Measurements from ENCODE around the gene PEF1.

PEF1 gene, protein sequence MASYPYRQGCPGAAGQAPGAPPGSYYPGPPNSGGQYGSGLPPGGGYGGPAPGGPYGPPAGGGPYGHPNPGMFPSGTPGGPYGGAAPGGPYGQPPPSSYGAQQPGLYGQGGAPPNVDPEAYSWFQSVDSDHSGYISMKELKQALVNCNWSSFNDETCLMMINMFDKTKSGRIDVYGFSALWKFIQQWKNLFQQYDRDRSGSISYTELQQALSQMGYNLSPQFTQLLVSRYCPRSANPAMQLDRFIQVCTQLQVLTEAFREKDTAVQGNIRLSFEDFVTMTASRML

DNA sequence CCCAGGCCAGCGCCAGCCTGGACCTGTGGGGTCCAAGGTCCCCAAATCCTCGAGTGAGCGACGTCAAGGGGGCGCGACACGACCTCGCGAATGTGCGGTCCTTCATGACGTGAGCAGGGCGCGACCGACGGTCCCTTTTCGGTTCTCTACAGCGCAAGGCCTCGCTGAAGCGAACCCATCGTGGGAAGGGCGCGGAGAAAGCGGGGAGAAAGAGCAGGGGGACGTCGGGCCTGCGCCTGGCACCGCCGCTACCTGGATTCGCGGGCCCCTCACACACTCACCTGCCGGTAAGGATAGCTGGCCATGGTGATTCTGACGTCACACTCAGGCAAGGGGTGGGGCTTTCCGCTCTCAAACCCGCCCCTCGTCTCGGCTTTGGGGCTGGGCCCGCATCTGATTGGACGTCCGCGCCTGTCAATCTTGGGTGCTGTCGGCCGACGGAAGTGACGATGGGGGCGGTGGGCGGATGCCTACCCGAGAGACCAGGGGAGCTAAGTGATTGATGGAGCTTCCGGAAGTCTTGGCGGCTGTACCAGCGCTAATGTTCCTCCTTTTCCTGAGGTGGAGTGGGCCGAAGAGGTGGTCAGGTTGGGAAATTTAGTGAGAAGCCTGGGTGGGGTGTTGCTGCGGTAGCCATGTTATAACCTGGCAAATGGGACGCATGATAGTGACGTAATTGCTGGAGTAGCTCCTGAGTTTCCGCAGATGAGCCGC, at the start of gene PEF1:
PEF1 (minus strand) TSS at position 317 of the 714 bp plus-strand sequence; CDS start at position 305, 12 bp downstream.
- DNase-seq: peak; percentile 99

DNA sequence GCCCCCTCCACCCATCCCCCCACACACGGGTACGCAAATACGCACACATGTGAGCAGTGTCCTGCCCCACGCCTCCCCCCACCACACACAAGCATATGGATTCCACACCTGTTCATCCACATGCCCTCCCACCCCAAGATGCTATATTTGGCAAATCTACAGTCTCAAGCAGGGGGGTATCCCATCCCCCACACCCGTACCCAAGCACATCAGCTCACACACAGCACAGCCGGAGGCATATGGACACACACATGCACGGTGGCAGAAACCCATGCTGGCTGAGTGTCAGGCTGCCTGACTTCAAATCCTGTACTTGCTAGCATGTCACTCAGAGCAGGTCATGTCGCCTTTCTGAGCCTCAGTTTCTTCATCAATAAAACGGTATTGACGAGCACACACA, 48.6 kb upstream of the PEF1 start:
- DNase-seq: no peak

DNA sequence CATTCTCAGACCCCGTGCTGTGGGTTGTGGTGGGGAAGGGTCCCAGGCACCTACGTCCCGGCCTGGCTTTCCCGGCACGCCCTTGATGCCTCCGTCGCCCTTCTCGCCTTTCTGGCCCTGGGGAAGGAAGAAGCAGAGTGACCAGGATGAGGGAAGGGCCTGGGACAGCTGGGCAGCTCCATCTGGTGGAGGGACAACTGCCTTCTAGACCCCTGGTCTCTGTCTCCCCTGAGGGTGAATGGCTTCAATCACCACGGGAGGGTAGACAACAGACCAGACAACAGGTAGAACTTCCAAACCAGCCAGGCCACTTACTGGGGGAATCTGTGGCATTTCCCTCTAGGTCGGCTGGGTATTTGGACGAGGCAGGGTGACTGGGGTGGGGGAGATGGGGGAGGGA, 47.3 kb upstream of the PEF1 start:
- DNase-seq: no peak

DNA sequence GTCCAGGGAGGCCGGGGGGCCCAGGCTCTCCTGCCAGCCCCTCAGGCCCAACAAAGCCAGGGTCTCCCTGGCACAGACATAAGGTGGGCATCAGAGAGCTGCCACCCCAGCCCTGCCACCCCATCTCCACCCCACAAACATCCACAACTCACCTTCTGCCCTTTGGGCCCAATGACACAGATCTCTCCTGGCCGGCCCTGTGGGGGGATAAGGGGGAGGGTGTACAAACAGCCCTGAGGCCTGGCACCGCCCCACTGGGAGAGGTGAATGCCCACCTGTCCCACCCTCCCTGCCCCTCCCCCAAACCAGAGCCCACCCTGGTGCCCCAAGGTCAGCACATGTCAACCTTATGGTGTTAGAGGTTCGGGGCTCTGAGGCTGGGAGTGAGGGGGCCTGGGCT, 46.8 kb upstream of the PEF1 start:
- no peak for DNase-seq

DNA sequence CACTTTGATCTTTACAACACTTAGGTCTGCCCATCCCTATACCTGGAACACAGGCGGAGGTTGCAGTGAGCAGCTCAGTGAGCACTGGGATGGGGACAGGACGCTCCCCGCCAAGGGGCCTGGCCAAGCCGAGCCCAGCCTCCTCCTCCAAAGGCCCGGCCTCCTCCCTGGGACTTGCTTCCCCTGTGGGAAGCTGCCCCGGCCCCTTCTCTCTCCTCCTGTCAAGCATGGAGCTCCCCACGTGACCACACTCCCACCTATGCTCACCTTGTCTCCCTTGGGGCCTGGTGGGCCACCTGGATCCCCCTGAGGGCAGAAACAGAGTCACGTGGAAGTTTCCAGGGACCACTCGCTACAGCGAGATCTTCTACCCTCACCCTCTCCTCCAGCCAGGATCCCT, 46.2 kb upstream of the PEF1 start:
- no peak for DNase-seq

DNA sequence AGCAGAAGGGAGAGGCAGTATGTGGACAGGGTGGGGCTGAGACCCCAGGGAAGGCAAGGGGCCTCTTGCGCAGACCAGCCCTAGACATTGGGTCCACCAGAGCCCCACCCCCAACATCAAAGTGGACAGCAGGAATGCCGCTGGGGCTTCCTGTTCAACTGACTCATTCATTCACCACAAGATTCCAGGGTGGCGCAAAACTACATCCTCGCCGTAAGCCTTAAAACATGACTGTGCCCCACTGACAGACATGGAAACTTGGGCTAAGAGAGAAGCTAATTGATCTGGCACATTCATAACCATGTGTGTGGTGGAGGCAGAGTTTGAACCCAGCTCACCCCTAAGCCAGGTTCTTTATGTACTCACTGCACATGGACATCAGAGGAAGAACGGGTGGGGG, 45.2 kb upstream of the PEF1 start:
- DNase-seq: no peak

DNA sequence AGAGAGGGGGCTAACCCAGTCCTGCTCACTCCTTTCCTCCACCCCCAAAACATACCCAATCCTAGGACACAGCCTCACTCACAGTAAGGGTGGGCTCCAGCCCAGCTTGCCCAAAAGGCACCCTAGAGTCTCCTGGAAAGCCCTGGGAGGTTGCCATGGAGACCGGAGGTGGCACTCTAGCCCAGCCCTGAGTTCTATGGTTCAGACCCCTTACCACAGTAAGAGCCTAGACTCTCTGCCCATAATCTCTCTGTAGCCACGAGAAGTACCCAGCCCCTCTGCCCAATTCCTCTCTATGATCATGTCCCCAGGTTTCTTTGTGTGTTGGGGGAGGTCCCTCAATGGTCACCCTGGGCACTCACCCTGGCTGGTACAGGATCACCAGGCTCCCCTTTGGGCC, 44.7 kb upstream of the PEF1 start:
- no peak for DNase-seq

DNA sequence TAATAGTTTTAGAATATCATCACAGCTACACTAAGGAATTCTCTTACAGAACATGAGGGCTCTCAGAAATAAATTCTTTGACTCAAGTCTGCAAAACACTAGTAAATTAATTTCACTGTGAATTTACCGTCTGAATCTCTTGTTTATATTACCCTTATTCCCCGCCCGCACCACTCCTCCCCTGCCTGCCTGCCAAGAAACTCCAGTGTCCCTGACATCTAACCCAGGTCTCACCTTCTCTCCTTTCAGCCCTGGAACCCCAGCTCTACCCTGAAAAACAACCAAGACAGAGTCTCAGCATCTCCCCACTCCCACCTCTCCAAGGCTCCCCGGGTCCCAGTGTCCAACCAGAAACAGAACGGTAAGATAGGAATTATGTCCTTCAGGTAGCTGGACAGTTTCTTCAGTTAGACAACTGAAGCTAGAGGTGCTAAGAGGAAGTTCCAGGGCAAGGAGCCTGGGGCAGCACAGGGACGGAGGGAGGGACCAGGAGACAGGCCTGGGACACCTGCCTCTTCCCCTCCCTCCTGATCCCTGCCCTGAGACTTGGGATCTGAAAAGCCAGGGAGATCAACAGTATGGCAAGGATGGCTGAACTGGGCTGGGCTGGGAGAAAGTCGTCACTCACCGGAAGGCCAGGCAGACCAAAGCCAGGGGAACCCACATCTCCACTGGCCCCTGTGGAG, 43.7 kb upstream of the PEF1 start:
- DNase-seq: no peak

DNA sequence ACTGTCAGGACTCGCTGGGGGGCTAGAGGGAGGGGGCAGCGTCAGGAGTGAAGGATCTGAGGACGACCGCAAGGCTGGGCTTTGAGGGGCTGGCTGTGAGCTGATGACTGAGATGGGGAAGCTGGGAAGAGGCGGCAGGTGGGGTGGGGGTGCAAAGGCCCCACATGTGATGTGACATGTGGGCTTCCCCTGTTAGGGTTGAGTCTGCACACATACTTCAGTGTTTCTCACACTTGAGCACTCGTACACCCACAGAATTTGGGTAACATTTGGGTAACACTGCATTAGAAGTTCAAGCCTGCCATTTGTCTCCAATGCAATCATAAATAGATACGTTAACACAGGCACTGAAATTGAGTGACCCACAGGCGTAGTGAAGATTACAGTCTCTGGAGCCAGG, 42.9 kb upstream of the PEF1 start:
- no peak for DNase-seq

DNA sequence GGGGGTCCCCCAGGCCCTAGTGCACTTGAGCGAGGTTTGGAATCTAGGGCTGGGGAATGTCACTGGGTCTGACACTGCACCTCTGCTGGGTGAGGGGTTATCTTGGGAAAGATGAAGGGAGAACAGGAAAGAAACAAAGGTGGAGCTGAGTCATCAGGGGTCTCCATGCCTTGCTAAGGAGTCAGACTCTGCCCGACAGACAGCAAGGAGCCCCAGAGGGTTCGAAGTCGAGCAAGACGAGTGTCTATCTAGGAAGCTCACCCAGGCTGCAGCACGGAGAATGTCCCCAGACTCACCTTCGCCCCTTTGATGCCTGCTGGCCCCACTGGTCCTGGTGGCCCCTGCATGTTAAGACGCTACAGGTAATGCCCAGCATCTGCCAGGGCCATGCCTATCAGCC, 41.1 kb upstream of the PEF1 start:
- DNase-seq: no peak

DNA sequence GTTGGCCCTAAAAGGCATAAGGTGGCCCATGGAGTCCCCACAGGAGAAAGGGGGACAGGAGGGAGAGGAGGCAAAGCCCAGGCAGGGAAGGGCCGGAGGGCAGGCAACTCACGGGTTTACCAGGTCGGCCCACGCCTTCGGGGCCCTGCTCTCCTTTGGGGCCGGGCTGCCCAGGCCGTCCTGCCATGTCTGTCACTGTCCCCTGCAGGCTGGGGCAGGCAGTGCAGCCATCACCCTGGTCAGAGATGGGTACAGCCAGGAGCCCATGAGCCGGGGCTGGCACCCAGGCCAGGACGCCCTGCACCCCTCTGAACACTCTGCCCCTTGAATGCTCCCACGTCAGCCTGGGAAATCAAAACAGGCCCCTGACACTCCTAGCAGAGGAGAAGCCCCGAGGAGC, 39.3 kb upstream of the PEF1 start:
- DNase-seq: no peak

DNA sequence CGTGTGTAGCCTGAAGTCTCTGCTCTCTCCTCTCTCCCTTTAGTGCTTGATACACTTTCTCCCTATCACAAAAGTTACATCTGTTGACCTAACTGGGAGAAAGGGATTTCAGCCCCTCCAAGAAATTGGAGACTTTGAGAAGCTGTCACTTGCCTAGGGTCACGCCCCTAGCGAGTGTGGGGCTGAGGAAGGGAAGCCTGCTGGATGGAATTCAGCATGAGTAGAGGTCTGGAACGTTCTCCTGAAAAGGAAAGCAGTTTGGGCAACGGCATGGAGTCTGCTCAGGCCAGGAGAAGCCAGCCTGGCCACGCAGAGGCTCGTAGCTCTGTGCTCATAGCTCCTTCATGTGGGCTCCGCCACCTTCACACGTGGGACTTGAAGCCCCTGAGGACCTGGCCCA, 36.7 kb upstream of the PEF1 start:
- no peak for DNase-seq

DNA sequence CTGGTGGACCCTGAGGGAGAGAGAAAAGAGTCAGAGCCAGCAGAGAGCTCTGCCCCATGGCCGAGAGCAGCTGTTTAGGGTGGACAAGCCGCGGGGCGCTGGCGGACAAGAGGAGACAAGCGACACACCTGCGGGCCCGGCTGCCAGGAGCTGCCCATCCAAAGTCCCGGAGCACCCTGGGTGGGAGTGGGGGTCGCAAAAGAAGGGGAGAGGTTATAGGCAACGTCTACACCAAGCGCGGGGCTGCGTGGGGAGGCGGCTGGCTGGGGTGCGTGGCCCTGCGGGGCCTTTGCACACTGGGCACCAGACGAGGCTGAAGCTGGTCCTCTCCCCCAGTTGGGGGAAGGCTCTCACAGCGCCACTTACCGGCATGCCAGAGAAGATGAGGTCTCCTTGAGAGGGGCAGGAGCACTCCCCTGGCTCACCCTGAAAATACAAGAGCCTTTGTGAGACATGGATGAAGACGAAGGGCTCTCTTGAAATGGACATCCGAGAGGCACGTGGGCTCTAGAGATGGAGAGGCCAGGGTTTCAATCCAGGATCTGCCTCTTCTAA, 35.1 kb upstream of the PEF1 start:
- no peak for DNase-seq

DNA sequence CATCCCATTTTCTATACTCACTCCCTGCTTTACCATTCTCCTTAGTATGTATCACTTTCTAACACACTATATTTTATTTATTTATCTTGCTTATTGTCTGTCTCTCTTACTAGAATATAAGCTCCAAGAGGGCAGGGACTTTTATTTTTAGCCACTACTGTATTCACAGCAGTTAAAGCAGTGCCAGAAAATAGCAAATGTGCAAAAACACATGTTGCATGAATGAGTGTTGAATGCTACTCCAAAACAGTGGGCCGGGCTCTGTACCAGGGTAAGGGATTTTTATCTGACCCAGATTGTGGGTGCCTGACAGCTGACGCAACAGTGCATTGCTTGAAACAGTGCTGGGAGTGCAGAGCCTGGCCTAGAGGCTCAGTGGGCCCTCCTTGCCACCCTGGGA, 34.4 kb upstream of the PEF1 start:
- no peak for DNase-seq

DNA sequence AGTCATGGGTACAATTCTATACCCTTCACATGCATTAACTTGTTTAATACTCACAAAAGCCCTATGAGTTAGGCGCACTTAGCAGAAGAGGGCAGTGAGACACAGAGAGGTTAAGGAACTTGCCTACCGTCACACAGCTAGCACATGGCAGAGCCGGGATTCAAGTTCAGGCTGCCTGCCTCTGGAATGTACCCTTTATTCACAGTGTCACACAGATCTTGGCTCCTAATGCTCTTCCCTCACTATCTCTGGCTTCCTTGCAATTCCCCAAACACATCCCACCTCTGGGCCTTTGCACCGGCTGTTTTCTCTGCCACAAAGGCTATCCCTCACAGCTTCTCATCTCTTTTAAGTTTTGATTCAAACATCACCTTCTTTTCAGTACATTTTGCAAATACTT, 34.0 kb upstream of the PEF1 start:
- no peak for DNase-seq

DNA sequence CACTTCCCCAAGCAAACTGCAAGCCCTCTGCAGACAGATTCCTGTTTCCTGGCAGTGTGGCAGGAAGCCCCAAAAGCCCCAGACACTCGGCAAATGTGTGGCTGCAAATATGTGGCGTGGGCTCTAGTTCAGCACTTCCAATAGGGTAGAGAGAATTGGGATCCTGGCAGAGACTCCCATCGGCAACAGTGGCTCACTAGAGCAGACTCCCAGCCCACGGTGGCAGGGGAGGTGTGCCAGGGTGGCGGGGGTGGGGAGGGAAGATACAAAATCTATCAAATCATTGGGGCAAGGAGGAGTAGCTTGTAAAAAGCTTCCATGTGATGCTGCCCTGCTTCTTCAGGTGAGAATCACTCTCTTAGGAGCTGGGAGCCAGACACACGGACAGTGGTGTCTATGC, 33.3 kb upstream of the PEF1 start:
- no peak for DNase-seq

DNA sequence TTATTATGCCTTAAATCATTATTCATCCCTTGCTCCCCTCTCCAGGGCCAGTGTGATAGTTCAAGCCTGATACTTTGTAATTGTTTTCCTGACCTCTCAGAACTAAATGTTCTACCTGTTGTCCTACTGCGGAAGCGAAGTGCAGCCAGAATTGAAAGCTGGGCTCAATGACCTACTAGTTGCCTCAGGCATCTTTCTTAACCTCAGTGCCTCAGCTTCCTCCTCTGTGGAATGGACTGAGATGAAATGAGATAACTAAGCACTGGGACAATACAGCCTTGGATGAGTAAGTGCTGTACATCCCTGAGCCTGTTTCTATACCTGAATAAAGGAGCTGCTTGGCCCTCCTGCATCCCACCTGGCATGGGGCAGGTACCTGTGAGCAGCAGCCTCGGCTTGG, 32.7 kb upstream of the PEF1 start:
- no peak for DNase-seq

DNA sequence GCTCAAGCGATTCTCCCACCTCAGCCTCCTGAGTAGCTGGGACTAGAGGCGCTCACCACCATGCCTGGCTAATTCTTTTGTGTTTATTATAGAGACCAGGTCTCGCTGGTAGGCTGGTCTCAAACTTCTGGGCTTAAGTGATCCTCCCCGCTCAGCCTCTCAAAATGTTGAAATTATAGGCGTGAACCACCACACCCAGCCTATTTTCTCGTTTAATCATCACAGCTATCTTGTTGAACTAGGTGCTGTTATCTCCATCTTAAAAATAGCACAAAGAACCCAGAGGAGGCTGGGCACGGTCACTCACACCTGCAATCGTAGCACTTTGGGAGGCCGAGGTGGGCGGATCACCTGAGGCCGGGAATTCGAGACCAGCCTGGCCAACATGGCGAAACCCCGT, 31.1 kb upstream of the PEF1 start:
- no peak for DNase-seq

DNA sequence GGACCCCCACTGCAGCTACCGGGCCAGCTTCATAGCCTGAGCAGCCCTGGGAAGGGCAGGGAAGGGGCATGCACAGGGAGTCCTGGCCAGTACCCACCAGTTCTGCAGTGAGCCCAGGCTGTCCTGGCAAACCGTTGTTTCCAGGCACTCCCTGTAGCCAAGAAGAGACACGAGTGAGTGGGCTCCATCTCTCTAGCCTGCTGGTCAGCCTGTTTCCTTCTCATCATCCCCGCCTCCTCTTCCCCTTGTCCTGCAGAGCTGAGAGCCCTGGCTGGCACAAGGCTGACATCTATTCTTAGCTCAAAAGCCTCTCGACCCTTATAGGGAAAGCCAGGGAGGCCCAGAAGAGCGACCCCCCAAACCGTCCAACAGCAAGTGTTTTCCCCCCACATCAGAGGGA, 30.5 kb upstream of the PEF1 start:
- DNase-seq: no peak

DNA sequence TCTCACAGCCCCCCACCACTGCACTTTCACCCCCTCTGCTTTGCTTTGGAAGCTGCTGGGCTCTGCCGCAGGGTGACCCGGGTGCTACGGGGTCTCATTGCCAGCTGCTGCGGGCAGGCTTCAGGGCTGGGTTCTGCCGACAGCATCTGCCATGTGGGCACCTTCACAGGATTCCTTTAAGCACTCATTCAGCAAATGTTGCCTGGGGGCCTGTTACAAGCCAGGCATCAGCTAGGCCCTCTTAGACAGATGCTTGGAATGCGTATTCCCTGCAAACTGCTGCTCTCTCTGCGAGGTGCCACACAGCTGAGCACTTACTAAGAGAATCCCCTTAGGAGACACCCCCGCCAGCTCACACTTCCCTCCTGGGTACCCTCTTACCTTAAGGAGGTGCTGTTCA, 29.9 kb upstream of the PEF1 start:
- no peak for DNase-seq

DNA sequence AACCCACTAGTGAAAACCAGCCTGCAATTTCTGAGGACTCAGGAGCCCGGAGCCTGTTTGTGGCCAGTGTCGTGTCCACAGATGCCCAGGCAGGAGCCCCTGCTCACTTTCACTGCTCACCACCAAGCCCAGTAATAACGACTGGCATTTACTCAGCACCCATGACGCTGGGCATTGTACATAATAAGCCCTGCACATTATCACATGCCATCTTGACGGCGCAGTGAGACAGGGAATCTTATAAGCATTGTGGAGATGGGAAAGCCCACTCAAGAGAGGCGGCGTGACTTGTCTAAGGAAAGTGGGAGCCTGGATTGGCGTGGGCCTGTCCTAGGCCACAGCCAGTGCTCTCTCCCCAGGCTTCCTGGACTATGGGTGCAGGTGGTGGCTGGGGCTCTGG, 28.8 kb upstream of the PEF1 start:
- DNase-seq: no peak

DNA sequence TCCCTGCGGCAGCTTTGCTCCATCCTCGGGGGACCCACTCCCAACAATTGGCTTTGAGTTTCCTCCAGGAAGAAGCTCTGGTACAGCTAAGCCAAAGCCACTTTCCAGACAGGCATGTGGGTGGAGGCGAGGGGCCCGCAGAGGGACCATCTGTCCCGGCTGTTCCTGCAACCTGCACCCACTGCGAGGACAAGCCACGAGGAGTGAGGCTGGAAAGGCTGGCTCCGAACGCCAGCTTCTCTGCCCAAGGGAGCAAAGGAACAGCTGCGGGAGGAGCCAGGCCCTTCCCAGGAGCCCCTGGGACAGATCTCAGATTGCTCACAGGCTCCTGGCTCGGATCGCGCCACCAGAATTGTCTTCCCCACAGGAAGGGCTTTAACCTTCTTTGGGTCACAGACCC, 28.3 kb upstream of the PEF1 start:
- peak; percentile 71 for DNase-seq

DNA sequence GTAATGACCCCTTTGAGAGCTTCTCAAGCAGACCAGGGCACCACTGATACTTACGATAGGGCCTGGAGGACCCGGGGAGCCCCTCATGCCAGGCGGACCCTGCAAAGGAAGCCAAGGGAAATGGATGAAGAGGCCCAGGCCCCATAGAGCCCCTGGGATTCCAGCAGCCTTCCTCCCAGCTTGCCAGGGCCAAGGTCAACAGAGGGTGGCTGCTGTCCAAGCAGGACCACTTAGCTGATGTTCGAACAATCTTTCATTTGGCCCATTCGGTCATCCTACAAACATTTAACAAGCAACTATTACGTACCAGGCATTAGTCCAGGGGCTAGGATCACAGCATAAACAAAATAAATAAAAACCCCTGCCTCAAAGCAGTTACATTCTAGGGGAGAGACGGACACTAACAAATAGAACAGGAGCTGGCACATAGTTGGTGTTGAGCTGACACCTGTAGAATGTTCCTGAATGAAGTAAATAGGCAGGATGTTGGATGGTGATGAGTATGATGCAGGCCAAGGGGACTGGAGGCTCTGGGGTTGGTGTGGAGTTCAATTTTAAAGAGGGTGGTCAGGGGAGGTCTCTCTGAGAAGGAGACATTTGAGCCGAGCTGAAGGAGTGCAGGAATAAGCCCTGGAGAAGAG, 27.0 kb upstream of the PEF1 start:
- no peak for DNase-seq

DNA sequence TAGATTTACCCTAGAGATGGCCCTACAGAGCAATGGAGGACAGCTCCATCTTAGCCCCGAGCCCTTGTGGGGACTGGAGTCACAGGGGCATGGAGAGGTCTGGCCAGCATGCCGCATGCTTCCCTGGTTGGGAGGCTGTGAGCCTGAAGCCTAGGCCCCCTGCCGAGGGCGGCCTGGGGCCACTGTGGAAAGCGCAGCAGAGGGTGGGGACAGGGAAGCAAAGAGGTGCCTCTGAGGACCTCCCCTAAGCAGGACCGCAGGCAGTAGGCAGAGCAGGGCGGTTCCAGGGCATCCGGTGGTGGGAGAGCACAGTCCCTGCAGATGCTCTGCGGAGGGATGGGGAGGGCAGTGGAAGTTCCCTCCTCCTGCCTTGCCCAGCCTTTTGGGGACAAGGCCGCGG, 26.5 kb upstream of the PEF1 start:
- no peak for DNase-seq
